GM12892 (cell line): ENCODE measurements around the gene CDK19.

Experiments
- POLR2A ChIP-seq: IDR thresholded peaks from 2 replicates; pipeline ENCODE4 v1.6.1; 2011; ENCODE audit warnings: low read depth, low read length, control low read depth
- POLR2AphosphoS5 ChIP-seq: IDR thresholded peaks from 2 replicates; pipeline ENCODE4 v1.6.1; 2011; ENCODE audit warnings: low read depth, low read length, control low read depth
- TAF1 ChIP-seq: IDR thresholded peaks from 2 replicates; pipeline ENCODE4 v1.6.1; 2011; ENCODE audit warnings: low read depth, mild to moderate bottlenecking, control low read depth, low read length, borderline replicate concordance

DNA sequence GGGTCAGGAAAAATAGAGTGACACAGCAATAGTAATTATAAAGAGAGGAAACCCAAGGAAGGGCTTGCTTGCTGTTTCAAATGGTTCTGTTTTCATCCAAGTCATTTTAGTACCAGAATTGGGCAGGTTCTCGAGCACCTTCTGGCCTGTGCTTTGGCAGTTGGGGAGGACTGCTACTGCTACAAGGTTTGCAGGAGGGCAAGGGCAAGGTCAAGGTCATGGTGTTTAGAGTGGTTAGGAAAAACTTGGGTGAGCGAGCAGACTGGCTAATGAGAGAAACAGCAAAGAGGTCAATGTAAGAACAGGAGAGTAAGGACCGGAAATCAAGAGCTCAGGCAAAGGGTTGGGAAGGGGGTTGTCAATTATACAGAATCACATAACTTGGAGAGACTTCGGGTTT, 164.5 kb downstream of the CDK19 start:
- TF ChIP-seq POLR2A (no peak), TAF1 (no peak), POLR2AphosphoS5 (no peak)
